Measurements from ENCODE around the gene SNTG2. TPM values are rescaled to one million over a fixed set of nuclear protein-coding genes. Genes with fewer than 3 reads are reported as not detected.

Gene SNTG2
- total RNA-seq, 1 donor from 2014 or later = 7.7 TPM

DNA sequence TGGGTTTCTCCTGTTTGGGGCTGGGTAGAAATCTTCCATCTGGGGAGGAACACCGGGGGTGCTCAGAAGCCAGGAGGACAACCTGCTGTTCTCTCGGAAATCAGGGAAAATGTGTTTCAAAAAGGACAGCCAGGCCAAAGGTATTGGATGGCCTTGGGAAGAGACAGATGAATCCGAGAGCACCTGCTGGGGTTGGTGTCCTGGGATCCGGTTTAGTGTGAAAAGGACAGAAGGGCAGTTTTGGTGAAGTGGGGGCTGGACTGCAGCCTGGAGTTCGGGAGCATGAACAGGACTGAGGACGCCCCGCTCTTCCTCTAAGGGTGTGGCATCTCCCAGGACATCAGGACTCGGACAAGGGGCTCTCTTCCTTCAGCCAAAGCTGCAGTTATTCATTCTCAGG, 24.9 kb upstream of the SNTG2 start:
- no peak overlapping the region for H3K27ac Mint-ChIP-seq (ENCODE audit: unreplicated experiment)

DNA sequence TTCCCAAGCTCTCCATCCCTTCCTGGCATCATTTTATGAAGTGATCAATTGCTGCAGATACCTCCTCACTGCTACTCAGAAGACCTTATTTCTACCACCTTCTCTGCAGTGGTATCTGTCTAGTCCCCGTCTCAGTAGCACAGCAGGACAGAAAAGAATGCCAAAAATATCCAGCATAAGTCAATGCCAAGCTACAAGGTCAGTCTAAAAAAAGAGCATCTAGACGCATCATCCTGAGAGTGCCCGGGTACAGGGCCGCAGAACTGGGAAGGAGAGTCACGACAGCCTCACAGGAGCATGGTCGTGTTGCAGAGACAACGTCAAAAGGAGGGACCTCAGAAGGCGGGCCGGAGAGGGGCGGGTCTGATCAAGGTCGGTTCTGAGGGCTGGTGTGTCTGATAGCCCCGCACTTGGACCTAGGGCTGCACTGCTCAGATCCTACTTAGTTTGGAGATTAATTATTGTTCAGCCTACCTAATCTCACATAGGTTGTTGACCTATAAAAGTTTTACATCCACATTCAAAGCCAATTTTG, 24.3 kb upstream of the SNTG2 start:
- H3K36me3 Mint-ChIP-seq (ENCODE audit: unreplicated experiment) = peaks cover 21% of the 10 kb centered on the region
- TF ChIP-seq, protein P1, sequence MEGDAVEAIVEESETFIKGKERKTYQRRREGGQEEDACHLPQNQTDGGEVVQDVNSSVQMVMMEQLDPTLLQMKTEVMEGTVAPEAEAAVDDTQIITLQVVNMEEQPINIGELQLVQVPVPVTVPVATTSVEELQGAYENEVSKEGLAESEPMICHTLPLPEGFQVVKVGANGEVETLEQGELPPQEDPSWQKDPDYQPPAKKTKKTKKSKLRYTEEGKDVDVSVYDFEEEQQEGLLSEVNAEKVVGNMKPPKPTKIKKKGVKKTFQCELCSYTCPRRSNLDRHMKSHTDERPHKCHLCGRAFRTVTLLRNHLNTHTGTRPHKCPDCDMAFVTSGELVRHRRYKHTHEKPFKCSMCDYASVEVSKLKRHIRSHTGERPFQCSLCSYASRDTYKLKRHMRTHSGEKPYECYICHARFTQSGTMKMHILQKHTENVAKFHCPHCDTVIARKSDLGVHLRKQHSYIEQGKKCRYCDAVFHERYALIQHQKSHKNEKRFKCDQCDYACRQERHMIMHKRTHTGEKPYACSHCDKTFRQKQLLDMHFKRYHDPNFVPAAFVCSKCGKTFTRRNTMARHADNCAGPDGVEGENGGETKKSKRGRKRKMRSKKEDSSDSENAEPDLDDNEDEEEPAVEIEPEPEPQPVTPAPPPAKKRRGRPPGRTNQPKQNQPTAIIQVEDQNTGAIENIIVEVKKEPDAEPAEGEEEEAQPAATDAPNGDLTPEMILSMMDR (IDR thresholded peaks at IDR 0.05; ENCODE audit: partially characterized antibody, unreplicated experiment) = no peak
- H3K4me3 Mint-ChIP-seq (ENCODE audit: unreplicated experiment) = no peak overlapping the region
- no peaks in the 10 kb centered on the region for H3K4me1 Mint-ChIP-seq (ENCODE audit: low read depth, unreplicated experiment)
- H3K27ac Mint-ChIP-seq (ENCODE audit: unreplicated experiment) = no peak overlapping the region
- no peak for DNase-seq
- peaks cover 10% of the 10 kb centered on the region for H3K27me3 Mint-ChIP-seq (ENCODE audit: unreplicated experiment)
- H3K9me3 Mint-ChIP-seq (ENCODE audit: unreplicated experiment) = peaks cover 5% of the 10 kb centered on the region

More for the DNA sequence above, 24.9 kb upstream of the SNTG2 start:
- H3K4me3 Mint-ChIP-seq (ENCODE audit: unreplicated experiment) = no peak overlapping the region
- H3K4me1 Mint-ChIP-seq (ENCODE audit: low read depth, unreplicated experiment) = no peaks in the 10 kb centered on the region
- H3K9me3 Mint-ChIP-seq (ENCODE audit: unreplicated experiment) = peaks cover 5% of the 10 kb centered on the region
- no peak for DNase-seq
- TF ChIP-seq, protein P1 (IDR thresholded peaks at IDR 0.05; ENCODE audit: partially characterized antibody, unreplicated experiment) = no peak
- H3K36me3 Mint-ChIP-seq (ENCODE audit: unreplicated experiment) = peaks cover 18% of the 10 kb centered on the region
- H3K27me3 Mint-ChIP-seq (ENCODE audit: unreplicated experiment) = peaks cover 10% of the 10 kb centered on the region

DNA sequence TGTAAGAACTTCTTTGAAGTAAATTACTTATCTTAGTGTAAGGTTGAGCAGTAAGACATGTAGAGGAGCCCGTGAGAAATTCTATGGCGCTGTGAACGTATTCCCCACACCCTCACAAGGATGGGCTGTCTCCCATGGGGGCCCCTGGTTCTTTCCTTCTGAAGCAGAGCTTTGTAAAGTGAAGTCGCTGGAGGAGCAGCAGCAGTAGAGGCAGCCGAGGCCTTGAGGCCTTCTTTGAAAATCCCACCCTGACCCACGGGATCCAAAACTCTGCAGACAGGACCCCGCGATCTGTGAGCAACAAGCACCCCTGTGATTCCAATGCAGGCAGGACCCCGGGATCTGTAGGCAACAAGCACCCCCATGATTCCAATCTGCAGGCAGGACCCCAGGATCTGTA, 23.8 kb upstream of the SNTG2 start:
- H3K4me3 Mint-ChIP-seq (ENCODE audit: unreplicated experiment) = no peak overlapping the region
- no peak overlapping the region for H3K27ac Mint-ChIP-seq (ENCODE audit: unreplicated experiment)
- H3K4me1 Mint-ChIP-seq (ENCODE audit: low read depth, unreplicated experiment) = no peaks in the 10 kb centered on the region
- TF ChIP-seq, protein P1 (IDR thresholded peaks at IDR 0.05; ENCODE audit: partially characterized antibody, unreplicated experiment) = no peak
- peaks cover 9% of the 10 kb centered on the region for H3K27me3 Mint-ChIP-seq (ENCODE audit: unreplicated experiment)
- DNase-seq = no peak
- H3K9me3 Mint-ChIP-seq (ENCODE audit: unreplicated experiment) = peaks cover 5% of the 10 kb centered on the region
- H3K36me3 Mint-ChIP-seq (ENCODE audit: unreplicated experiment) = peaks cover 21% of the 10 kb centered on the region

DNA sequence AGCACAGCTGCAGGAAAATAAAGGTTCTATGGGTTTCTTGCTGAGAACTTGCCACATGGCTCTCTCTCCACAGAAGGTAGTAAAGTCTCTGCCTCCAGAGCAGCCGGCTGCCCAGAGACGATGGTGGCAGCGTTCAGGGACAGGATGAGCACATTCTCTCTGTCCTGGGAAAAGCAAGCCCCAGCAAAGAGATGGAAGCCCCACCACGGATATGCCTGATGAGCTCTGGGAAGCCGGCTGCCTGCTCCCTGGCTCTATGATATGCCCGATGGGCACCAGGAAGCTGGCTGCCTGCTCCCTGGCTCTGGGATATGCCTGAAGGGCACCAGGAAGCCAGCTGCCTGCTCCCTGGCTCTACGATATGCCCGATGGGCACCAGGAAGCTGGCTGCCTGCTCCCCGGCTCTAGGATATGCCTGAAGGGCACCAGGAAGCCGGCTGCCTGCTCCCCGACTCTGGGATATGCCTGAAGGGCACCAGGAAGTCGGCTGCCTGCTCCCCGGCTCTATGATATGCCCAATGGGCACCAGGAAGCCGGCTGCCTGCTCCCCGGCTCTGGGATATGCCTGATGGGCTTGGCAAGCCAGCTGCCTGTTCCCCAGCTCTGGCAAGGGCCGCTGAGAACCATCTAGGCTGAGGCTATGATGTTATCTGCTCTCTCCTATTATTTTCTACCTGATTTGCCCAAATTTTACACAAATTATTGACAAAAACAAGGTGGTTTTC, 21.5 kb upstream of the SNTG2 start:
- Mint-ChIP-seq H3K27ac (ENCODE audit: unreplicated experiment) (no peak overlapping the region), H3K4me1 (ENCODE audit: low read depth, unreplicated experiment) (peaks cover 3% of the 10 kb centered on the region), H3K27me3 (ENCODE audit: unreplicated experiment) (peaks cover 8% of the 10 kb centered on the region), H3K36me3 (ENCODE audit: unreplicated experiment) (peaks cover 21% of the 10 kb centered on the region), H3K4me3 (ENCODE audit: unreplicated experiment) (no peak overlapping the region), H3K9me3 (ENCODE audit: unreplicated experiment) (peaks cover 5% of the 10 kb centered on the region)
- TF ChIP-seq, protein P1 (IDR thresholded peaks at IDR 0.05; ENCODE audit: partially characterized antibody, unreplicated experiment) = no peak
- no peak for DNase-seq

DNA sequence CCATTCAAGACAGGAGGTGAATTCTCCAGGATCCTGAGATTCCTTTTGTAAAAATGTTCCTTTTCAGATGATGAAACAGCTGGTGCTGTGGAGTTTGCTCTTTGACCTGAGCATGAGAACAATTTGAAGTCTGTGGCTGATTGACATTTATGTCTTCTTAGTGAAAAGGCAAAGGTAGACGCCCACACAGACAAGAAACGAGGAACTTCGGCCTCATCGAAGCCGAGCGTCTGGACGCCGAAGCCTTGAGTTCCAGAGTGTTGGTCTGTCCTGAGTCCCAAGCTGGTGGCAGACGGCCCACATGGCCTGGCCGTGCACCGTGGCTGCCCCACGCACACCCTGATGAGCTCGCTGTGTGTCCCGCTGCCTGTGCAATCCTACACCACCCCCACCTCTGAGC, 20.7 kb upstream of the SNTG2 start:
- Mint-ChIP-seq H3K27ac (ENCODE audit: unreplicated experiment) (no peak overlapping the region), H3K4me1 (ENCODE audit: low read depth, unreplicated experiment) (peaks cover 3% of the 10 kb centered on the region), H3K4me3 (ENCODE audit: unreplicated experiment) (no peak overlapping the region), H3K9me3 (ENCODE audit: unreplicated experiment) (peaks cover 5% of the 10 kb centered on the region), H3K27me3 (ENCODE audit: unreplicated experiment) (peaks cover 8% of the 10 kb centered on the region), H3K36me3 (ENCODE audit: unreplicated experiment) (peaks cover 21% of the 10 kb centered on the region)
- TF ChIP-seq, protein P1 (IDR thresholded peaks at IDR 0.05; ENCODE audit: partially characterized antibody, unreplicated experiment) = no peak
- no peak for DNase-seq

Measured in glutamatergic neuron (in vitro differentiated cells).